KMS-11 (cell line): ENCODE data around the gene GALNS.

ENCODE experiments used
- H2AFZ ChIP-seq: fragments of 200-600 bp; sonication (generic); 2 replicates; pipeline ENCODE4 v1.6.1; 2016; ENCODE audit warnings: antibody characterized with exemption, mixed run types, low read depth
- H3K27ac ChIP-seq: fragments of 200-600 bp; sonication (generic); 2 replicates; pipeline ENCODE4 v1.6.1; 2016; ENCODE audit warnings: mild to moderate bottlenecking, mixed run types
- H3K27me3 ChIP-seq: fragments of 200-600 bp; sonication (generic); 2 replicates; pipeline ENCODE4 v1.6.1; 2017; ENCODE audit warnings: mild to moderate bottlenecking, low read depth, mixed run types, moderate library complexity; ENCODE audit not compliant: insufficient read depth
- H3K36me3 ChIP-seq: fragments of 200-600 bp; sonication (generic); 2 replicates; pipeline ENCODE4 v1.6.1; 2017; ENCODE audit warnings: mild to moderate bottlenecking, mixed run types; ENCODE audit not compliant: insufficient read depth
- H3K4me1 ChIP-seq: fragments of 200-600 bp; sonication (generic); 2 replicates; pipeline ENCODE4 v1.6.1; 2016; ENCODE audit warnings: mild to moderate bottlenecking, low read depth, mixed run types; ENCODE audit not compliant: poor library complexity, severe bottlenecking
- H3K4me2 ChIP-seq: fragments of 200-600 bp; sonication (generic); 2 replicates; pipeline ENCODE4 v1.7.0; 2016; ENCODE audit warnings: mild to moderate bottlenecking, mixed run types
- H3K4me3 ChIP-seq: fragments of 200-600 bp; sonication (generic); IDR thresholded peaks from 2 replicates; pipeline ENCODE4 v1.6.1; 2017; ENCODE audit warnings: low read depth, low read length, mixed read lengths; ENCODE audit not compliant: insufficient read depth
- H3K79me2 ChIP-seq: fragments of 200-600 bp; sonication (generic); 2 replicates; pipeline ENCODE4 v1.6.1; 2016; ENCODE audit warnings: low read depth, mixed run types; ENCODE audit not compliant: insufficient read depth
- H3K9ac ChIP-seq: fragments of 200-600 bp; sonication (generic); 2 replicates; pipeline ENCODE4 v1.6.1; 2016; ENCODE audit warnings: mild to moderate bottlenecking, mixed run types
- H4K20me1 ChIP-seq: fragments of 200-600 bp; sonication (generic); 2 replicates; pipeline ENCODE4 v1.6.1; 2016; ENCODE audit warnings: mild to moderate bottlenecking, mixed run types; ENCODE audit not compliant: insufficient read depth
- CTCF ChIP-seq: fragments of 200-600 bp; sonication (generic); conservative IDR thresholded peaks from 2 replicates; pipeline ENCODE4 v1.6.1; 2017; ENCODE audit warnings: low read depth, mild to moderate bottlenecking, antibody characterized with exemption, low read length, moderate library complexity, mixed read lengths

GALNS gene

GRCh38 chr16:88798073-88798472, 58.7 kb downstream of the GALNS start:
- Histone ChIP-seq H3K9ac (no peak overlapping the region), H3K36me3 (no peaks in the 10 kb centered on the region), H3K4me2 (no peak overlapping the region), H3K27me3 (no peaks in the 10 kb centered on the region), H3K4me1 (peaks cover 12% of the 10 kb centered on the region), H3K4me3 (no peak overlapping the region), H3K79me2 (no peaks in the 10 kb centered on the region), H4K20me1 (no peaks in the 10 kb centered on the region), H2AFZ (no peak overlapping the region), H3K27ac (no peak overlapping the region)
- no peak for TF ChIP-seq CTCF

DNA sequence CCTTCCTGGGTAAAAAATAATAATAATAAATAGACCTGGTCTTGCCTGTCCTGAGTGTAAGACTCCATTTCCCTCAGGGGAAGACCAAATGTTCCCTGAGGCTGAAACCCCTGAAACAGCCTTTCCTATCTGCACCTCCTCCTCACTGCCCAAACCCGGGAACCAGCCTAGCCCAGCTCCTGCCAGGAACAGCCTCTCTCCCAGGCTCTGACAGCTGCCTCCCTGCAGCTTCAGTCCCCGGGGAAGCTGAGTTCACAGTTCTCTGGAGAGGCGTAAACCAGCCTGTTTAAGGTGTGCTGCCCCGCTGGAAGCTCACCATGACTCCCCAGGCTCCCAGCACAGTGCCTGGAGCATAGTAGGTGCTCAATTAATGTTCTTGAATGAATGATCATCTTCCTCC, 60.5 kb downstream of the GALNS start:
- TF ChIP-seq CTCF = no peak
- Histone ChIP-seq H2AFZ (no peak overlapping the region), H3K27me3 (no peaks in the 10 kb centered on the region), H3K79me2 (no peaks in the 10 kb centered on the region), H3K4me3 (no peak overlapping the region), H3K9ac (no peak overlapping the region), H4K20me1 (no peaks in the 10 kb centered on the region), H3K4me1 (peaks cover 8% of the 10 kb centered on the region), H3K36me3 (no peaks in the 10 kb centered on the region), H3K27ac (no peak overlapping the region), H3K4me2 (no peak overlapping the region)

DNA sequence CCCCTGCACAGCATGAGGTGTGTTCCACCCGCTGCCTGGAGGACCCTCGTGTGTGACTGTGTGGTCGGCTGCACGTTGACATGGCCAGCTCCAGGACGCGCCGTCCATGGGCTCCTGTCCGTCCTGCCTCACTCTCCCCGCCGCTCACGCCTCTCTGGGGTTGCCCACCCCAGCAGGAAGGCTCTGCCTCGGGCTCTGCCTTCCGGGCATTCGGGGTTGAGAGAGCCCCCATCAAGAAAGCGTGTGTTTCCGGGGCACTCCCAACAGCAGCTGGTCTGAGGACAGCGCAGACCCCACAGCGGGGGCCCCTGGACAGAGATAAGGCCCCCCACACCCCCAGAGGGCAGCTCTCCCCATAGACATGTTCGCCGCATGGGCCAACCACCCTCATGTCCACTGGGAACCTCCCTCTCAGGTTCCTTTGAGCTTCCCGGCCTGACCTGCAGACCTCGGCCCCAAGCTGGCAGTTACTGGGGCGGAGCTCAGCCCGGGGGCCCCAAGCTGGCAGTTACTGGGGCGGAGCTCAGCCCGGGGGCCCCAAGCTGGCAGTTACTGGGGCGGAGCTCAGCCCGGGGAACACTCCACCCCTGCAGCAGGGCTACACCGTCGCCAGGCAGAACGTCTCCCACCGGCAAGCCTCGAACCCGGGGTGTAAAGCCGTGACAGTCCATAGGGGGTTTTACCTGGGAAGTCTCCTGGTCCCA, 63.3 kb downstream of the GALNS start:
- no peaks in the 10 kb centered on the region for H3K36me3 ChIP-seq
- H2AFZ ChIP-seq = no peak overlapping the region
- no peaks in the 10 kb centered on the region for H4K20me1 ChIP-seq
- no peaks in the 10 kb centered on the region for H3K79me2 ChIP-seq
- H3K27ac ChIP-seq = no peak overlapping the region
- no peak overlapping the region for H3K4me3 ChIP-seq
- H3K27me3 ChIP-seq = no peaks in the 10 kb centered on the region
- no peak for TF ChIP-seq CTCF
- H3K9ac ChIP-seq = no peak overlapping the region
- peaks cover 2% of the 10 kb centered on the region for H3K4me1 ChIP-seq
- H3K4me2 ChIP-seq = no peak overlapping the region

- Histone ChIP-seq H3K27me3 (no peaks in the 10 kb centered on the region), H4K20me1 (no peaks in the 10 kb centered on the region), H3K4me3 (no peak overlapping the region), H3K4me1 (peaks cover 2% of the 10 kb centered on the region), H3K27ac (no peak overlapping the region), H3K36me3 (no peaks in the 10 kb centered on the region), H3K4me2 (no peak overlapping the region), H3K79me2 (no peaks in the 10 kb centered on the region), H2AFZ (no peak overlapping the region), H3K9ac (no peak overlapping the region)
- no peak for TF ChIP-seq CTCF
These were observed 64.0 kb downstream of the GALNS start for GRCh38 chr16:88792668-88793250.
